Measurements from ENCODE around the gene PRRT2.

- no peak for TF ChIP-seq CTCF (IDR thresholded peaks at IDR 0.05 in 8 of 11, conservative IDR thresholded peaks at IDR 0.05 in 3 of 11)
- peak in 1 of 3 donors; percentile 28 for TF ChIP-seq POLR2A (IDR thresholded peaks at IDR 0.05)
- peak in 1 of 3 donors; percentile 83 for TF ChIP-seq POLR2AphosphoS5 (IDR thresholded peaks at IDR 0.05)
Measured at GRCh38 chr16:29852654-29853053, 40.7 kb downstream of the PRRT2 start.

Measured in spleen (tissue), 7 donors.